K562 (cell line): ENCODE data around the gene WDR17.

Experiments used
- CTCF ChIP-seq, 3 experiments: IDR thresholded peaks in 2 of 3; conservative IDR thresholded peaks in 1 of 3; 2 replicates each; pipeline ENCODE4 v1.5.1; 2011 to 2012; ENCODE audit warnings: low read length in 3 of 3, mild to moderate bottlenecking in 3 of 3, control low read depth in 2 of 3, improper control_type of control experiment in 1 of 3, inconsistent platforms in 1 of 3, low read depth in 1 of 3, mixed read lengths in 1 of 3, moderate library complexity in 1 of 3; ENCODE audit not compliant: insufficient read depth in 2 of 3
- DPF2 ChIP-seq: fragments of 450-650 bp; IDR thresholded peaks from 2 replicates; pipeline ENCODE4 v1.6.1; 2016
- FOXM1 ChIP-seq, 2 experiments: fragments of 450-650 bp in 1 of 2; sonication (generic) in 1 of 2; formaldehyde crosslinking in 1 of 2; IDR thresholded peaks; 2 replicates each; pipeline versions ENCODE4 v1.6.1 to v1.9.0; 2017 to 2022; ENCODE audit warnings: low read depth in 2 of 2, mild to moderate bottlenecking in 2 of 2, missing genetic modification reagents in 1 of 2, moderate library complexity in 1 of 2
- REST ChIP-seq, 2 experiments: fragments of 450-650 bp; formaldehyde crosslinking in 1 of 2; IDR thresholded peaks; 2 replicates each; pipeline versions ENCODE4 v1.4.0 to v1.6.1; 2014 to 2020; ENCODE audit warnings: mild to moderate bottlenecking in 2 of 2, borderline replicate concordance in 1 of 2, low read depth in 1 of 2
- TARDBP ChIP-seq: fragments of 450-650 bp; IDR thresholded peaks from 2 replicates; pipeline ENCODE4 v1.6.1; 2016
- TOE1 ChIP-seq, 2 experiments: fragments of 450-650 bp in 1 of 2; sonication (generic) in 1 of 2; formaldehyde crosslinking in 1 of 2; IDR thresholded peaks; 2 replicates each; pipeline versions ENCODE4 v1.7.1 to v1.8.0; 2016 to 2022; ENCODE audit warnings: borderline replicate concordance in 2 of 2, mild to moderate bottlenecking in 2 of 2, antibody characterized with exemption in 1 of 2, inconsistent platforms in 1 of 2, low read depth in 1 of 2, missing genetic modification reagents in 1 of 2, moderate library complexity in 1 of 2
- ZBTB2 ChIP-seq: fragments of 450-650 bp; IDR thresholded peaks from 2 replicates; pipeline ENCODE4 v1.6.1; 2016; ENCODE audit warnings: antibody characterized with exemption
- ZNF224 ChIP-seq: sonication (generic); formaldehyde crosslinking; IDR thresholded peaks from 2 replicates; pipeline ENCODE4 v1.8.0; 2022; ENCODE audit warnings: mild to moderate bottlenecking, missing genetic modification reagents
- ZNF232 ChIP-seq: sonication (generic); formaldehyde crosslinking; IDR thresholded peaks from 2 replicates; pipeline ENCODE4 v1.8.0; 2022; ENCODE audit warnings: mild to moderate bottlenecking, missing genetic modification reagents
- ZNF512 ChIP-seq: IDR thresholded peaks from 2 replicates; pipeline ENCODE4 v1.6.1; 2016; ENCODE audit warnings: missing genetic modification characterization, missing compliant biosample characterization
- ZNF561 ChIP-seq: fragments of 450-650 bp; formaldehyde crosslinking; conservative IDR thresholded peaks from 2 replicates; pipeline ENCODE4 v1.4.0; 2020; ENCODE audit warnings: mild to moderate bottlenecking, moderate library complexity

GRCh38 chr4:176044589-176044951, 21.1 kb upstream of the WDR17 start:
- TF ChIP-seq ZNF561, result no peak
- no peak for TF ChIP-seq REST (IDR thresholded peaks at IDR 0.05; ENCODE audit: borderline replicate concordance)
- TF ChIP-seq REST (CRISPR knock-in tag; IDR thresholded peaks at IDR 0.05; ENCODE audit: low read depth), result no peak
- no peak for TF ChIP-seq ZNF512 (tag)
- TF ChIP-seq DPF2, result no peak
- no peak for TF ChIP-seq FOXM1 (IDR thresholded peaks at IDR 0.05; ENCODE audit: low read depth)
- no peak for TF ChIP-seq FOXM1 (CRISPR knock-in tag; IDR thresholded peaks at IDR 0.05; ENCODE audit: low read depth)
- TF ChIP-seq ZBTB2, result no peak
- no peak for TF ChIP-seq CTCF (IDR thresholded peaks at IDR 0.05 in 2 of 3, conservative IDR thresholded peaks at IDR 0.05 in 1 of 3; ENCODE audit: insufficient read depth in 2 of 3, low read depth in 1 of 3, low read length in 3 of 3)
- TF ChIP-seq TOE1 (IDR thresholded peaks at IDR 0.05; ENCODE audit: borderline replicate concordance), result no peak
- no peak for TF ChIP-seq TOE1 (CRISPR knock-in tag; IDR thresholded peaks at IDR 0.05; ENCODE audit: borderline replicate concordance, low read depth)
- TF ChIP-seq ZNF224 (CRISPR knock-in tag), result no peak
- no peak for TF ChIP-seq ZNF232 (CRISPR knock-in tag)
- TF ChIP-seq TARDBP, result no peak
